Measurements from ENCODE around the gene ADCY1.

Gene ADCY1

GRCh38 chr7:45623157-45623556 is 49.0 kb downstream of the ADCY1 start:
- H3K9ac ChIP-seq (ENCODE audit: low read length): no peak overlapping the region
- H3F3A ChIP-seq (ENCODE audit: insufficient read depth, low read length): no peaks in the 10 kb centered on the region
- no peak for DNase-seq
- H3K4me1 ChIP-seq (ENCODE audit: low read length): no peaks in the 10 kb centered on the region
- no peaks in the 10 kb centered on the region for H3K9me2 ChIP-seq (replicated peaks; ENCODE audit: insufficient read depth, low read length)
- TF ChIP-seq EZH2 (optimal IDR thresholded peaks at IDR 0.05; ENCODE audit: low read depth, low read length) (no peak), EZH2phosphoT487 (IDR thresholded peaks at IDR 0.05; ENCODE audit: low read length) (no peak)
- TF ChIP-seq, protein P1, sequence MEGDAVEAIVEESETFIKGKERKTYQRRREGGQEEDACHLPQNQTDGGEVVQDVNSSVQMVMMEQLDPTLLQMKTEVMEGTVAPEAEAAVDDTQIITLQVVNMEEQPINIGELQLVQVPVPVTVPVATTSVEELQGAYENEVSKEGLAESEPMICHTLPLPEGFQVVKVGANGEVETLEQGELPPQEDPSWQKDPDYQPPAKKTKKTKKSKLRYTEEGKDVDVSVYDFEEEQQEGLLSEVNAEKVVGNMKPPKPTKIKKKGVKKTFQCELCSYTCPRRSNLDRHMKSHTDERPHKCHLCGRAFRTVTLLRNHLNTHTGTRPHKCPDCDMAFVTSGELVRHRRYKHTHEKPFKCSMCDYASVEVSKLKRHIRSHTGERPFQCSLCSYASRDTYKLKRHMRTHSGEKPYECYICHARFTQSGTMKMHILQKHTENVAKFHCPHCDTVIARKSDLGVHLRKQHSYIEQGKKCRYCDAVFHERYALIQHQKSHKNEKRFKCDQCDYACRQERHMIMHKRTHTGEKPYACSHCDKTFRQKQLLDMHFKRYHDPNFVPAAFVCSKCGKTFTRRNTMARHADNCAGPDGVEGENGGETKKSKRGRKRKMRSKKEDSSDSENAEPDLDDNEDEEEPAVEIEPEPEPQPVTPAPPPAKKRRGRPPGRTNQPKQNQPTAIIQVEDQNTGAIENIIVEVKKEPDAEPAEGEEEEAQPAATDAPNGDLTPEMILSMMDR (IDR thresholded peaks at IDR 0.05; ENCODE audit: low read length): no peak
- no peak overlapping the region for H2AFZ ChIP-seq (ENCODE audit: low read length)
- no peaks in the 10 kb centered on the region for H3K36me3 ChIP-seq (replicated peaks; ENCODE audit: insufficient read depth, low read length)
- no peak overlapping the region for H3K4me3 ChIP-seq (ENCODE audit: low read length)
- no peaks in the 10 kb centered on the region for H4K20me1 ChIP-seq (ENCODE audit: insufficient read depth, low read length)
- H3K9me3 ChIP-seq (replicated peaks; ENCODE audit: insufficient read depth, low read length): no peaks in the 10 kb centered on the region
- H3K4me2 ChIP-seq (ENCODE audit: low read depth, low read length): no peak overlapping the region
- H3K27ac ChIP-seq (ENCODE audit: low read length): no peak overlapping the region
- H3K27me3 ChIP-seq (replicated peaks; ENCODE audit: insufficient read depth, low read length): no peaks in the 10 kb centered on the region
- no peaks in the 10 kb centered on the region for H3K79me2 ChIP-seq (ENCODE audit: low read length)

DNA sequence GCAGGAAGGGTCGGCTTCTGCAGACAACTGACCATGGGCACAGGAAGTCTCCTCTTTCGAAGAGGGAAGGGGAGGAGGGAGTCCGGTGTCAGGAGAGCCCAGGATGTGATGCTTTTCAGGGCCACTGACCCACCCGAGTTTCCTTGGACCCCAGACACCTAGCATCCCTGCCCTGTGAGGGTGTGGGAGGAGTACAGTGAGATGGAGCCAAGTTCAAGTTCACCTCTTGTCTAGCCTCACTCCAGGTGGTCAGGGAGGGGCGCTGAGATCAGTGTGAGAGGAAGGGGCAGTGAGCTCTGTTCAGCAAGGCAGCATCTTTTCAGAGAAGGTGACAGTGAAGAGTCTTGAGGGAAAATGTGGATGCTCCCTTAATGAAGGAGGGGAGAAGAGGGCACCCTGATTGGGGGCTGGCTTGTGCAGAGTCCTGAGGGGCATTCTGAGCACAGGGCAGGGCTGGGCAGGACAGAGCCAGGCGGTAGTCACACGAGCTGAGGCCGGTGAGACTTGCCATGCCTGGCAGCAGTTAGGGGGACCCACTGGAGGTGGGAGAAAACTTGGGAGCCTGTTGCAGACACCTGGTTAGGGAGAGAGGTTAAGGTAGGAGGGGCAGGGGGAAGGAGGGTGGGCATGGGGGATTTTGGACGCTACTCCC is 49.7 kb downstream of the ADCY1 start:
- no peaks in the 10 kb centered on the region for H3K36me3 ChIP-seq (replicated peaks; ENCODE audit: insufficient read depth, low read length)
- DNase-seq: no peak
- H3K9me3 ChIP-seq (replicated peaks; ENCODE audit: insufficient read depth, low read length): no peaks in the 10 kb centered on the region
- no peaks in the 10 kb centered on the region for H4K20me1 ChIP-seq (ENCODE audit: insufficient read depth, low read length)
- no peak for TF ChIP-seq EZH2 (optimal IDR thresholded peaks at IDR 0.05; ENCODE audit: low read depth, low read length)
- TF ChIP-seq EZH2phosphoT487 (IDR thresholded peaks at IDR 0.05; ENCODE audit: low read length): no peak
- TF ChIP-seq, protein P1 (IDR thresholded peaks at IDR 0.05; ENCODE audit: low read length): no peak
- no peaks in the 10 kb centered on the region for H3F3A ChIP-seq (ENCODE audit: insufficient read depth, low read length)
- no peaks in the 10 kb centered on the region for H3K9me2 ChIP-seq (replicated peaks; ENCODE audit: insufficient read depth, low read length)
- H3K4me3 ChIP-seq (ENCODE audit: low read length): no peak overlapping the region
- no peak overlapping the region for H3K9ac ChIP-seq (ENCODE audit: low read length)
- no peak overlapping the region for H3K27ac ChIP-seq (ENCODE audit: low read length)
- H3K4me1 ChIP-seq (ENCODE audit: low read length): no peaks in the 10 kb centered on the region
- no peaks in the 10 kb centered on the region for H3K79me2 ChIP-seq (ENCODE audit: low read length)
- no peaks in the 10 kb centered on the region for H3K27me3 ChIP-seq (replicated peaks; ENCODE audit: insufficient read depth, low read length)
- no peak overlapping the region for H3K4me2 ChIP-seq (ENCODE audit: low read depth, low read length)
- no peak overlapping the region for H2AFZ ChIP-seq (ENCODE audit: low read length)

GRCh38 chr7:45624392-45624760 is 50.2 kb downstream of the ADCY1 start:
- Histone ChIP-seq H2AFZ (ENCODE audit: low read length) (no peak overlapping the region), H3K4me2 (ENCODE audit: low read depth, low read length) (no peak overlapping the region), H4K20me1 (ENCODE audit: insufficient read depth, low read length) (no peaks in the 10 kb centered on the region), H3K27me3 (replicated peaks; ENCODE audit: insufficient read depth, low read length) (no peaks in the 10 kb centered on the region), H3K9me3 (replicated peaks; ENCODE audit: insufficient read depth, low read length) (no peaks in the 10 kb centered on the region), H3K4me3 (ENCODE audit: low read length) (no peak overlapping the region), H3K79me2 (ENCODE audit: low read length) (no peaks in the 10 kb centered on the region), H3F3A (ENCODE audit: insufficient read depth, low read length) (no peaks in the 10 kb centered on the region), H3K27ac (ENCODE audit: low read length) (no peak overlapping the region), H3K36me3 (replicated peaks; ENCODE audit: insufficient read depth, low read length) (no peaks in the 10 kb centered on the region), H3K4me1 (ENCODE audit: low read length) (no peaks in the 10 kb centered on the region), H3K9ac (ENCODE audit: low read length) (no peak overlapping the region), H3K9me2 (replicated peaks; ENCODE audit: insufficient read depth, low read length) (no peaks in the 10 kb centered on the region)
- TF ChIP-seq, protein P1 (IDR thresholded peaks at IDR 0.05; ENCODE audit: low read length): no peak
- TF ChIP-seq EZH2 (optimal IDR thresholded peaks at IDR 0.05; ENCODE audit: low read depth, low read length) (no peak), EZH2phosphoT487 (IDR thresholded peaks at IDR 0.05; ENCODE audit: low read length) (no peak)
- no peak for DNase-seq
